NCI-H128 (cell line): ENCODE results near the gene ELOVL5.
A peak's percentile ranks its signal among the peaks of the same experiment; 100 is the strongest.
"Not testable (repeated sequence)": the region's sequence is repeated elsewhere in the genome, so short reads cannot be mapped to it uniquely, and the experiment has no call there.

ENCODE experiments used
- DNase-seq: peaks from one replicate; lab custom pipeline; 2025; ENCODE audit not compliant: unreplicated experiment; lab: John Stamatoyannopoulos, UW

The ELOVL5 gene

GRCh38 chr6:53348371-53349208 is at the start of gene ELOVL5:
ELOVL5 (minus strand) TSS chr6:53348950; CDS start chr6:53295699, 53,251 bp downstream.
- DNase-seq: peak; percentile 88

- DNase-seq: no peak
Measured at GRCh38 chr6:53397283-53397682, 48.5 kb upstream of the ELOVL5 start.

GRCh38 chr6:53395986-53396385 is 47.2 kb upstream of the ELOVL5 start:
- DNase-seq: no peak

GRCh38 chr6:53394704-53395103 is 46.0 kb upstream of the ELOVL5 start:
- DNase-seq: no peak

- no peak for DNase-seq
Measured at GRCh38 chr6:53391170-53391569, 42.4 kb upstream of the ELOVL5 start.

- no peak for DNase-seq
Measured at GRCh38 chr6:53390010-53390409, 41.3 kb upstream of the ELOVL5 start.

- DNase-seq: not testable (repeated sequence)
Measured at GRCh38 chr6:53388615-53389014, 39.9 kb upstream of the ELOVL5 start.

GRCh38 chr6:53382421-53382820 is 33.7 kb upstream of the ELOVL5 start:
- no peak for DNase-seq

GRCh38 chr6:53378208-53378607 is 29.5 kb upstream of the ELOVL5 start:
- DNase-seq: no peak

GRCh38 chr6:53377793-53378192 is 29.0 kb upstream of the ELOVL5 start:
- no peak for DNase-seq

GRCh38 chr6:53377289-53377688 is 28.5 kb upstream of the ELOVL5 start:
- no peak for DNase-seq

GRCh38 chr6:53376661-53377226 is 28.0 kb upstream of the ELOVL5 start:
- no peak for DNase-seq

GRCh38 chr6:53375847-53376246 is 27.1 kb upstream of the ELOVL5 start:
- DNase-seq: no peak

- DNase-seq: no peak
Measured at GRCh38 chr6:53373638-53374037, 24.9 kb upstream of the ELOVL5 start.

GRCh38 chr6:53369876-53370515 is 21.2 kb upstream of the ELOVL5 start:
- DNase-seq: no peak

- DNase-seq: no peak
Measured at GRCh38 chr6:53369051-53369450, 20.3 kb upstream of the ELOVL5 start.

- DNase-seq: no peak
Measured at GRCh38 chr6:53366128-53366641, 17.4 kb upstream of the ELOVL5 start.

GRCh38 chr6:53363341-53364079 is 14.8 kb upstream of the ELOVL5 start:
- no peak for DNase-seq

GRCh38 chr6:53361549-53362031 is 12.8 kb upstream of the ELOVL5 start:
- no peak for DNase-seq

- no peak for DNase-seq
Measured at GRCh38 chr6:53360093-53360912, 11.6 kb upstream of the ELOVL5 start.

- DNase-seq: no peak
Measured at GRCh38 chr6:53359843-53360092, 11.0 kb upstream of the ELOVL5 start.
